Peyer's patch (tissue), 4 donors: ENCODE results near the gene RFNG. TPM values are rescaled to one million over a fixed set of nuclear protein-coding genes. Genes with fewer than 3 reads are reported as not detected.
A peak's percentile ranks its signal among the peaks of the same experiment; 100 is the strongest.

Source experiments
- DNase-seq, 3 donors: peaks; one replicate each; pipeline ENCODE4 v3.0.0-alpha.2; 2017 to 2019
- H3K27ac ChIP-seq, 4 donors: fragments of 200-600 bp; sonication (generic); one replicate each; pipeline ENCODE4 v1.5.1; 2016 to 2019
- H3K27me3 ChIP-seq, 2 donors: fragments of 200-600 bp; sonication (generic); one replicate each; pipeline ENCODE4 v1.5.1; 2019
- H3K36me3 ChIP-seq, 3 donors: fragments of 200-600 bp; sonication (generic); one replicate each; pipeline ENCODE4 v1.5.1; 2016 to 2019
- H3K4me1 ChIP-seq, 4 donors: fragments of 200-600 bp; sonication (generic); one replicate each; pipeline ENCODE4 v1.5.1; 2016 to 2019
- H3K4me3 ChIP-seq, 4 donors: fragments of 200-600 bp; sonication (generic); 1 replicate in 3 of 4; 2 replicates in 1 of 4; pipeline ENCODE4 v1.5.1; 2016 to 2019; ENCODE audit warnings: mild to moderate bottlenecking in 1 of 4
- H3K9me3 ChIP-seq, 4 donors: fragments of 200-600 bp; sonication (generic); one replicate each; pipeline ENCODE4 v1.5.1; 2016 to 2019; ENCODE audit warnings: mild to moderate bottlenecking in 1 of 4
- CTCF ChIP-seq, 6 experiments: fragments of 450-650 bp in 4 of 6; fragments of 200-600 bp in 2 of 6; sonication (generic) in 1 of 6; IDR thresholded peaks; one replicate each; pipeline ENCODE4 v1.5.1; 2017 to 2019; ENCODE audit warnings: antibody characterized with exemption in 6 of 6, mild to moderate bottlenecking in 3 of 6, moderate library complexity in 1 of 6
- POLR2A ChIP-seq, 2 donors: fragments of 450-650 bp; IDR thresholded peaks; one replicate each; pipeline ENCODE4 v1.5.1; 2017; ENCODE audit warnings: antibody characterized with exemption in 2 of 2, mild to moderate bottlenecking in 2 of 2, moderate library complexity in 2 of 2
- total RNA-seq, 4 donors: library from RNA; depleted of rRNA; stranded (reverse); fragments of >200 nt; gene quantifications; one replicate each; pipeline ENCODE4 v1.1.0, GENCODE V29; 2016

RFNG gene
- total RNA-seq, 4 donors from 2014 or later = 42.9 to 65.7 (median 50.2) TPM

DNA sequence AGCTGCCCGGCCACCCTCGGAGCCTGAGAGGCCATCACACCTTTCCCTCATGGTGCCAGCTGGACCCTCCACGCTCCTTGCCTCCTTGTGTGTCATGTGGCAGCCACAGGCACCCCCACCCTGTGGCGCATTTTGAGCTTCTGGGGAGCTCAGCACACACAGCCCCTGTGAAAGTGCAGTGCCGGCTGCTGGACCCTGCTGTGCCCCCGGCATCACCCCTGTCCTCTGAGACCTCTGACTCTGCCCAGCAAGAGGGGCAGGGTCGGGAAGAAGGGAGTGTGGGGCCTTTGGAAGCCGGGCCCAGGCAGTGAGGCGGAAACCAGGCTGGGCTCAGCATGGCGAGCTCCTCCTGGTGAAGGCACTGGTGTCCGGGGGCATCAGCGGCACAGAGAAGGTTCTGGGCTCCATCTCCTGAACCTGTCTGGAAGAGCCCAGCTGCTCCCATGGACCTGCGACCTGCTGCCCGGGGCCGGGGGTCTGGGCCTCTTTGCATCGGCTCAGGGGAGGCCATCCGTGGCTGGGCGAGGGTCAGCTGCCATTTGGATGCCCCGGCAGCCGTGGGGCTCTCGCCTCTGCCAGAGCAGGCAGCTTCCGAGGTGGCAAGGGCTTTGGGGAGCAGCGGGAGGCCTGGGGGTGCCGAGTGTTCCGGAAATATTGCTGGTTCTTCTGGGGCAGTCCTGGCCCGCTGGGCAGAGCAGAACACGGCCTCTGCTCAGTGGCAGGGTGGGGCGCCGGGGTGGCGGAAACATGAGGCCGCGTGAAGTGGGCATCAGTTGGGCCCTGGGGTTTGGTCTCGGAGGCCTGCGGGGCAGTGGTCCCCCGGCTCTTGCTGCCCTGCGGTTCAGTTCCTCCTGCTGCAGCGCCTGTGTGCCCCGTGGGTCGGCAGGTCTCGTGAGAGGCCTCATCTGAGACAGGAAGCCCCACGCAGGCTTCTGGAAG, 46.8 kb downstream of the RFNG start:
- H3K36me3 ChIP-seq = no peaks in the 10 kb centered on the region
- H3K27me3 ChIP-seq = no peaks in the 10 kb centered on the region
- no peak overlapping the region for H3K27ac ChIP-seq
- H3K4me1 ChIP-seq = peaks cover 0 to 27% (median 0%) of the 10 kb centered on the region in 4 donors
- no peak for TF ChIP-seq CTCF (IDR thresholded peaks at IDR 0.05)
- TF ChIP-seq POLR2A (IDR thresholded peaks at IDR 0.05) = no peak
- no peak for DNase-seq
- no peaks in the 10 kb centered on the region for H3K9me3 ChIP-seq
- H3K4me3 ChIP-seq = no peak overlapping the region

DNA sequence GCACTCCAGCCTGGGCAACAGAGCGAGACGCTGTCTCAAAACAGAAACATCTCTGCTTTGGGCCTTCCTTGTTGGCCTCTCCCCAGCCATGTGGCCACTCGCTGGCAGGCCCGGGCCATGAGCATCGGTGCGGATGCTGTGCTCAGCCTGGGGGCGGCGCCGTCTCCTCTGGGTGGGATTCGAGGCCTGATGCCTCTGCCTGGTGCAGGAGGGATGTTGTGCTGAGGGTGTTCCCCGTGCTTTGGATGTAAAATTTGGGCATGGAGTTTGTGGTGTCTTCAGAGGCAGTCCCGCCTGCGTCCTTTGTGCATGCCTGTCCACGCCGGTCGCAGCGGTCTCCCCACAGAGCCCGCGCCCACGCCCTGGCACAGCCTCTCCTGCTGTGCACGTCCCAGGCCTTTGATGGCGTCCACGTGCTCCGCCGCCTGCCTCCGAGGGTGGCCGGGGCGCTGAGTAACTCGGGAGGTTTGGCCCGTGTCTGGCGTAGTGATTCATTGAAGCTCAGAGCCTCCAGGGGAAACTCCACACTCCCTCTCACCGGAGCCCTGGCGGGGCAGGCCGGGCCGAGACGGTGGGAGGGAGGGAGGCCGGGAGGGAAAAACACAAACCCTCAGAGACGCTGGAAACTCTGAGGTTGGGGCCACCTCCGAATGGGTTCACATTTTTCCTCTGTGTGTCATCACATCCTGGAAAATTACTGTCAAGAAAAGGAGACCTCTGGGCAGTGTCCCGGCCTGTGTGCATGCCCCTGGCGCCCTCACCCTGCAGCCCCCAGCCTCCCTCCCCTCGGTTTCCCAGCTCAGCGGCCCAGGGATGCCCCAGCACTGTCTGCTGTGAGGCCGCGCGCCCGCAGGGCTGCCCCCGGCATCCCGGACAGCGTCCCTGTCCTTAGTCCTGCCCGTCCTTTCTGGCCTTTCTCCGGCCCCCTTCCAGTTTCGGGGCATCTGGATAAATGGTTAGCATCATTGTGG, 47.9 kb downstream of the RFNG start:
- no peak for DNase-seq
- no peak overlapping the region for H3K4me3 ChIP-seq
- H3K9me3 ChIP-seq = no peaks in the 10 kb centered on the region
- H3K36me3 ChIP-seq = no peaks in the 10 kb centered on the region
- no peaks in the 10 kb centered on the region for H3K27me3 ChIP-seq
- H3K27ac ChIP-seq = peak overlapping the region in 1 of 4 donors; percentile 31
- no peak for TF ChIP-seq POLR2A (IDR thresholded peaks at IDR 0.05)
- no peak for TF ChIP-seq CTCF (IDR thresholded peaks at IDR 0.05)
- H3K4me1 ChIP-seq = peaks cover 0 to 28% (median 0%) of the 10 kb centered on the region in 4 donors

- no peak overlapping the region for H3K27ac ChIP-seq
- no peaks in the 10 kb centered on the region for H3K9me3 ChIP-seq
- TF ChIP-seq CTCF (IDR thresholded peaks at IDR 0.05) (no peak), POLR2A (IDR thresholded peaks at IDR 0.05) (no peak)
- no peak overlapping the region for H3K4me3 ChIP-seq
- peaks cover 0 to 4% (median 0%) of the 10 kb centered on the region in 3 donors for H3K36me3 ChIP-seq
- peaks cover 0 to 28% (median 0%) of the 10 kb centered on the region in 4 donors for H3K4me1 ChIP-seq
- no peak for DNase-seq
- H3K27me3 ChIP-seq = no peaks in the 10 kb centered on the region
Measured at GRCh38 chr17:82001571-82002056, 50.0 kb downstream of the RFNG start.

GRCh38 chr17:82000803-82001570, 50.6 kb downstream of the RFNG start:
- peaks cover 0 to 28% (median 0%) of the 10 kb centered on the region in 4 donors for H3K4me1 ChIP-seq
- TF ChIP-seq CTCF (IDR thresholded peaks at IDR 0.05) (no peak), POLR2A (IDR thresholded peaks at IDR 0.05) (no peak)
- peaks cover 0 to 5% (median 0%) of the 10 kb centered on the region in 3 donors for H3K36me3 ChIP-seq
- peak overlapping the region in 1 of 4 donors; percentile 19 for H3K4me3 ChIP-seq
- DNase-seq = peak in 2 of 3 donors; percentile 67 to 73
- no peaks in the 10 kb centered on the region for H3K9me3 ChIP-seq
- H3K27me3 ChIP-seq = no peaks in the 10 kb centered on the region
- H3K27ac ChIP-seq = no peak overlapping the region
